HepG2 (cell line): ENCODE measurements around the gene EEPD1. TPM values are rescaled to one million over a fixed set of nuclear protein-coding genes. Genes with fewer than 3 reads are reported as not detected.
A peak's percentile ranks its signal among the peaks of the same experiment; 100 is the strongest.

Source experiments
- CERS6 ChIP-seq: sonication (generic); formaldehyde crosslinking; IDR thresholded peaks from 2 replicates; pipeline ENCODE4 v1.5.0; 2020; ENCODE audit warnings: missing genetic modification reagents
- FOXC1 ChIP-seq: sonication (generic); formaldehyde crosslinking; IDR thresholded peaks from 2 replicates; pipeline ENCODE4 v1.8.0; 2022; ENCODE audit warnings: mild to moderate bottlenecking, missing genetic modification reagents, borderline replicate concordance
- HBP1 ChIP-seq: IDR thresholded peaks from 2 replicates; pipeline ENCODE4 v1.6.1; 2016; ENCODE audit warnings: low read depth, control low read depth
- HNRNPUL1 ChIP-seq: fragments of 200-400 bp; formaldehyde crosslinking; IDR thresholded peaks from 2 replicates; pipeline ENCODE4 v1.6.1; 2017; ENCODE audit warnings: low read depth, mild to moderate bottlenecking, low read length, moderate library complexity
- KAT7 ChIP-seq: IDR thresholded peaks from 2 replicates; pipeline ENCODE4 v1.6.1; 2018; ENCODE audit warnings: borderline replicate concordance, missing compliant biosample characterization
- NFIB ChIP-seq: sonication (generic); formaldehyde crosslinking; IDR thresholded peaks from 2 replicates; pipeline ENCODE4 v1.9.0; 2021; ENCODE audit warnings: missing genetic modification reagents, mild to moderate bottlenecking, borderline replicate concordance
- PREB ChIP-seq: sonication (generic); formaldehyde crosslinking; IDR thresholded peaks from 2 replicates; pipeline ENCODE4 v1.4.0; 2020; ENCODE audit warnings: missing genetic modification reagents
- SNAPC5 ChIP-seq: sonication (generic); formaldehyde crosslinking; IDR thresholded peaks from 2 replicates; pipeline ENCODE4 v1.8.1; 2023; ENCODE audit warnings: mild to moderate bottlenecking, missing genetic modification reagents, borderline replicate concordance
- USF2 ChIP-seq, 2 experiments: sonication (generic) in 1 of 2; formaldehyde crosslinking in 1 of 2; IDR thresholded peaks; 2 replicates each; pipeline versions ENCODE4 v1.5.1 to v1.6.1; 2011 to 2020; ENCODE audit warnings: borderline replicate concordance in 1 of 2, low read depth in 1 of 2, low read length in 1 of 2, mild to moderate bottlenecking in 1 of 2, missing genetic modification reagents in 1 of 2, moderate library complexity in 1 of 2
- YEATS2 ChIP-seq: sonication (generic); formaldehyde crosslinking; IDR thresholded peaks from 2 replicates; pipeline ENCODE4 v1.4.0; 2020; ENCODE audit warnings: missing genetic modification reagents, borderline replicate concordance
- ZHX2 ChIP-seq, 2 experiments: sonication (generic) in 1 of 2; formaldehyde crosslinking in 1 of 2; IDR thresholded peaks; 2 replicates each; pipeline versions ENCODE4 v1.6.1 to v1.9.0; 2014 to 2022; ENCODE audit warnings: antibody characterized with exemption in 1 of 2, borderline replicate concordance in 1 of 2, inconsistent platforms in 1 of 2, low read depth in 1 of 2, missing genetic modification reagents in 1 of 2
- ZNF740 ChIP-seq: sonication (generic); formaldehyde crosslinking; IDR thresholded peaks from 2 replicates; pipeline ENCODE4 v1.4.0; 2020; ENCODE audit warnings: missing genetic modification reagents
- polyA plus RNA-seq, 8 experiments: library from polyadenylated mRNA; depleted of rRNA in 3 of 8; stranded (reverse) in 7 of 8; unstranded in 1 of 8; fragments of >200 nt; fragmentation: Illumina TruSeq in 4 of 8; extraction: Trizol in 4 of 8; gene quantifications; 2 replicates each; pipeline versions ENCODE4 v1.2.1 to v1.2.3, GENCODE V29; 2011 to 2016; ENCODE audit warnings: low read depth in 4 of 8, missing spikeins in 1 of 8, mixed read lengths in 1 of 8; ENCODE audit not compliant: insufficient read depth in 1 of 8
- total RNA-seq, 5 experiments: library from RNA; depleted of rRNA; stranded (reverse); fragments of >200 nt; fragmentation: Illumina TruSeq; extraction: Trizol; gene quantifications; 2 replicates each; pipeline ENCODE4 v1.2.3, GENCODE V29; 2016; ENCODE audit warnings: low read depth in 1 of 5

The EEPD1 gene
- total and polyA plus RNA-seq, 2 of the 13 experiments (the other 11 are each of a cell fraction or from before 2014, with no cell fraction given): 10.1 to 16.4 TPM

- 0 out of 2 replicates have a peak, but pooled peaks have one; percentile 44 for TF ChIP-seq KAT7 (CRISPR knock-in tag)
- no peak for TF ChIP-seq USF2 (IDR thresholded peaks at IDR 0.05; ENCODE audit: low read depth, low read length)
- TF ChIP-seq USF2 (CRISPR knock-in tag; IDR thresholded peaks at IDR 0.05; ENCODE audit: borderline replicate concordance): no peak
- TF ChIP-seq HBP1 (CRISPR knock-in tag): no peak
- TF ChIP-seq CERS6 (CRISPR knock-in tag): no peak
- TF ChIP-seq SNAPC5 (CRISPR knock-in tag): no peak
- TF ChIP-seq ZNF740 (CRISPR knock-in tag): no peak
- peak; percentile 32; the same call in 1 of the 2 replicates for TF ChIP-seq FOXC1 (CRISPR knock-in tag)
- TF ChIP-seq NFIB (CRISPR knock-in tag): no peak
- no peak for TF ChIP-seq PREB (CRISPR knock-in tag)
- no peak for TF ChIP-seq ZHX2 (IDR thresholded peaks at IDR 0.05; ENCODE audit: low read depth)
- no peak for TF ChIP-seq ZHX2 (CRISPR knock-in tag; IDR thresholded peaks at IDR 0.05; ENCODE audit: borderline replicate concordance)
- TF ChIP-seq HNRNPUL1: no peak
- TF ChIP-seq YEATS2: no peak
Observed at GRCh38 chr7:36272567-36273269, 119.7 kb downstream of the EEPD1 start (continued).
